Colon (tissue), 2 donors: Measurements from ENCODE around the gene CAMTA1.

Source experiments
- FAIRE-seq: peaks from 2 replicates; lab custom pipeline; 2012; peaks lifted over from hg19 to GRCh38; lab: Jason Lieb, UNC
- donor health status: control.
- donor health status: control.

Gene CAMTA1

GRCh38 chr1:7616076-7616832 lies 831.0 kb downstream of the CAMTA1 start:
- no peak for FAIRE-seq

- FAIRE-seq, result no peak
These were observed 831.7 kb downstream of the CAMTA1 start for GRCh38 chr1:7616953-7617352.

- FAIRE-seq, result no peak
These were observed 832.6 kb downstream of the CAMTA1 start for GRCh38 chr1:7617826-7618225.

- FAIRE-seq, result no peak
These were observed 834.9 kb downstream of the CAMTA1 start for GRCh38 chr1:7620196-7620595.

- FAIRE-seq, result no peak
These were observed 836.3 kb downstream of the CAMTA1 start for GRCh38 chr1:7621334-7622219.

GRCh38 chr1:7623842-7624241 lies 838.6 kb downstream of the CAMTA1 start:
- FAIRE-seq, result no peak

- no peak for FAIRE-seq
These were observed 839.6 kb downstream of the CAMTA1 start for GRCh38 chr1:7624791-7625355.

GRCh38 chr1:7625401-7625800 lies 840.1 kb downstream of the CAMTA1 start:
- FAIRE-seq, result no peak

- FAIRE-seq, result no peak
These were observed 843.0 kb downstream of the CAMTA1 start for GRCh38 chr1:7628273-7628672.

GRCh38 chr1:7629011-7629410 lies 843.8 kb downstream of the CAMTA1 start:
- no peak for FAIRE-seq

- FAIRE-seq, result no peak
These were observed 844.4 kb downstream of the CAMTA1 start for GRCh38 chr1:7629465-7630195.

- FAIRE-seq, result no peak
These were observed 845.1 kb downstream of the CAMTA1 start for GRCh38 chr1:7630378-7630777.

- no peak for FAIRE-seq
These were observed 846.9 kb downstream of the CAMTA1 start for GRCh38 chr1:7632176-7632575.

- no peak for FAIRE-seq
These were observed 847.4 kb downstream of the CAMTA1 start for GRCh38 chr1:7632681-7633080.

GRCh38 chr1:7633506-7634245 lies 848.4 kb downstream of the CAMTA1 start:
- no peak for FAIRE-seq

GRCh38 chr1:7634546-7635240 lies 849.4 kb downstream of the CAMTA1 start:
- FAIRE-seq, result no peak

- no peak for FAIRE-seq
These were observed 851.7 kb downstream of the CAMTA1 start for GRCh38 chr1:7636795-7637526.

GRCh38 chr1:7638078-7638477 lies 852.8 kb downstream of the CAMTA1 start:
- no peak for FAIRE-seq

GRCh38 chr1:7639435-7640131 lies 854.3 kb downstream of the CAMTA1 start:
- FAIRE-seq, result no peak

GRCh38 chr1:7640350-7640749 lies 855.1 kb downstream of the CAMTA1 start:
- no peak for FAIRE-seq
